HG03575 (cell line): Measurements from ENCODE around the gene ECE2.
"Not testable (repeated sequence)": the region's sequence is repeated elsewhere in the genome, so short reads cannot be mapped to it uniquely, and the experiment has no call there.

Experiments
- ATAC-seq: cut with Tn5 transposase; IDR thresholded peaks from one replicate; pipeline ENCODE4 v1.9.1; 2021; ENCODE audit not compliant: unreplicated experiment, insufficient number of reproducible peaks, low FRiP score; ENCODE audit errors: extremely low read depth

Gene ECE2

GRCh38 chr3:184261270-184261853 lies 14.5 kb upstream of the ECE2 start, which contains the start of gene CAMK2N2:
Gene CAMK2N2, minus strand, starts transcription at chr3:184261553. Its CDS starts 268 bp downstream, at chr3:184261285.
- no peak for ATAC-seq

DNA sequence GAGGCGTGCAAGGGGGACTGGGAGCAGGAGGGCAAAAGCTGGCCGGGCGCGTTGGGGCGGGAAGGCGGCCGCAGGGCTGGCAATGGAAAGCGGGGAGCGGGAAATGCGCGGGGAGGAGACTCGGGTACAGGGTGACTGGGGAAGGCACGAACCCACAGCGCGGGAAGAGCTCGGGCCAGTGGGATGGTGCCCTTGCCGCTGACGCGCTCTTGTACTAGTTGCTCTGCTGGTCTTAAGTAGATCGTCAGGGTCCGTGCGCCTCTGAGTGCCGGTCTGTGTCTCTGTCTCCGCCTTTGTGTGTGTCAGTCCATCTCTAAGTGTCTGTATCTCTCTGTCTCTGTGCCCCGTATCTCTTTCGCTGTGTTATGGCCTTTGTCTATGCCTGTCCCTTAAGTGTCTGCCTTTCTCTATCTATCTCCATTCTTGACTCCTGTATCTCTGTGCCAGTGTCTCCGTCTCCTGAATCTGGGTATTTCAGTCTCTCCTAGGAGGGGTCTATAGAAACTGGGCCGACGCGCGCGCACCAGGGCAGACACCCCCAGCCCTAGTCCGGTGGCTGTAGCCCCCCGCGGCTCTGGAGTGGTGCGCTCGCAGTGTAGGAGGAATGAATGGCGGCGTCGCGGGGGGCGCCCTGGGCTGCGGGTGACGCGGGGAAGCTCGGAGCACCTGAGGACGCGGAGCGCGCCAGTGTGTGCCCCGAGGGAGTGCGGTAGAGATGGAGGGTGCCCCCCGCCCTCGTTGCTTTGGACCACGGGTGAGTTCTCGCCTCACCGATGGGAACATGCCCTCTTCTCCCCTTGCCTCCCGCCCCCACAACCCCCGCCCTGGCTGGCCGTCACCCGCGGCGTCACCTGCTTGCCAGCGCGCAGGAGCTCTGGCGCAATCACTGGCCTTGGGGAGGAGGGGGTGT lies 13.7 kb upstream of the ECE2 start:
- ATAC-seq = no peak

- ATAC-seq = no peak
These were observed 13.1 kb upstream of the ECE2 start for GRCh38 chr3:184262764-184263179.

GRCh38 chr3:184267249-184267648 lies 8.6 kb upstream of the ECE2 start:
- not testable (repeated sequence) for ATAC-seq

- no peak for ATAC-seq
These were observed 3.6 kb upstream of the ECE2 start for GRCh38 chr3:184272269-184272668.

DNA sequence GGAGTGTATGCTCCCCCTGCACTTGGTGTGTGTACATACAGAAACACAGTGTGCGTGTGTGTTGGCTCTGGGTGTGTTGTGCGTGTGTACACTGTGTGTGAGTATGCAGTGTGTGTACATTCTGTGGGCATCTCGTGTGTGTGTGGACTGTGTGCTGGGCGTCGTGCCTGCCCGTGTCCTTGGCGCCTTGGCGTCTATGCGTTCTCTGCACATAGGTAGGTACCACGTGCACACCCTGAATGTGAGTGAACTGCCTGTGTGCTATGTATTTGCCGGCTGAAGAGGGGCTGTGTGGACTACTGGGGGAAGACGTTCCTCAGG lies 481 bp upstream of the ECE2 start:
- ATAC-seq = no peak

GRCh38 chr3:184277366-184277765 lies 1.5 kb downstream of the ECE2 start:
- ATAC-seq = no peak

DNA sequence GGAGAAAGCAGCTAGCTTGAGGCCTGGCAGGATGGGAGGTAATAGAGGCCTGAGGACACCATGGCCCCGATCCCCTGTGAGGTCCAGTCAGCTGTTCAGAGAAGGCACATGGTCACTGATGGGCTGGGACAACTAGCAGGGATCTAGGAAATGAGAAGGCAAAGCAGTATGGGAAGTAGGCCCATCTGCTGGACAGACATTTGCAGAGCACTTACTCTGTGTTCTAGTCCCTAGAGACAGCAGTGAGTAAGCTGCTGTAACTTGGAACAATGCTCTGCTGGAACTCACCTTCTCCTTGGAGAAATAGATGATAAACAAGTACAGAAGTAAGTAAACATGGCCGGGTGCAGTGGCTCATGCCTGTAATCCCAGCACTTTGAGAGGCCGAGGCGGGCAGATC lies 7.1 kb downstream of the ECE2 start:
- no peak for ATAC-seq

- ATAC-seq = no peak
These were observed 7.9 kb downstream of the ECE2 start for GRCh38 chr3:184283681-184284080.

- no peak for ATAC-seq
These were observed 8.9 kb downstream of the ECE2 start for GRCh38 chr3:184284696-184285095.

DNA sequence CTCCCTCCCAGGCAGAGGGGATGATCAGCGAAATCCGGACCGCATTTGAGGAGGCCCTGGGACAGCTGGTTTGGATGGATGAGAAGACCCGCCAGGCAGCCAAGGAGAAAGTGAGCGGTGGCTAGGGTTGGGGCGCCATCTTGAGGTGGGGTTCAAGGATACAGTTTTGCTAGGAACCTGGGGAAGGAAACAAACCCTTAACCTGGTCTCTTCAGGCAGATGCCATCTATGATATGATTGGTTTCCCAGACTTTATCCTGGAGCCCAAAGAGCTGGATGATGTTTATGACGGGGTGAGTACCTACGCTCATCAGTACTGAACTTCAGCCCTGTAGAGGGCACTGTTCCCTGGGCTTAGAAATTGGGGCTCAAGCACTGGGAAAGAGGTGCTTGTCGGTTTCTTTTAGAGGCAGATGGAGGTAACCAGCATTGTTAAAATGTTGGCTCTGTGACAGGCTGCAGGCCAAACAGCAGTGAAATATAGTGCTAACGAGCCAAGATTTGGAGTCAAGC lies 13.7 kb downstream of the ECE2 start:
- ATAC-seq = no peak

GRCh38 chr3:184290331-184290730 lies 14.5 kb downstream of the ECE2 start:
- no peak for ATAC-seq

GRCh38 chr3:184291044-184291737 lies 15.4 kb downstream of the ECE2 start:
- no peak for ATAC-seq

DNA sequence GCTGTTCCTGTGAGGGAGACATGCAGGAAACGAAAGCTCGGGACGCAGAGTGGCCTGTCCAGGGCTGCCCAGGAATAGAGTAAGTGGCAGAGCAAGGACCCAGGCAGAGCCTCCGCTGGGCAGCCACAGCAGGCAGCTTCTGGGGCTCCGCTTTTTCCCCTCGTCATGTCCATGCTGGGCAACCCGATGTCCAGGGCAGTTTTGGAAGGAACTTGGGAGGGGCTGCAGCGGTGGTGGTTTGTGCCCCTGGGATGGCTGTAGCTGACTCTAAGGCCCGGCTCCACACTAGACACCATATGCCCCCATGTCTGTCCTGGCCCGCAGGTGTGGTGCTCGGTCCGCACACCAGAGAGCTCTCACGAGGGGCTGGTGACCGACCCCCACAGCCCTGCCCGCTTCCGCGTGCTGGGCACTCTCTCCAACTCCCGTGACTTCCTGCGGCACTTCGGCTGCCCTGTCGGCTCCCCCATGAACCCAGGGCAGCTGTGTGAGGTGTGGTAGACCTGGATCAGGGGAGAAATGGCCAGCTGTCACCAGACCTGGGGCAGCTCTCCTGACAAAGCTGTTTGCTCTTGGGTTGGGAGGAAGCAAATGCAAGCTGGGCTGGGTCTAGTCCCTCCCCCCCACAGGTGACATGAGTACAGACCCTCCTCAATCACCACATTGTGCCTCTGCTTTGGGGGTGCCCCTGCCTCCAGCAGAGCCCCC lies 16.1 kb downstream of the ECE2 start:
- ATAC-seq = no peak

GRCh38 chr3:184295771-184296170 lies 19.9 kb downstream of the ECE2 start:
- ATAC-seq = no peak

DNA sequence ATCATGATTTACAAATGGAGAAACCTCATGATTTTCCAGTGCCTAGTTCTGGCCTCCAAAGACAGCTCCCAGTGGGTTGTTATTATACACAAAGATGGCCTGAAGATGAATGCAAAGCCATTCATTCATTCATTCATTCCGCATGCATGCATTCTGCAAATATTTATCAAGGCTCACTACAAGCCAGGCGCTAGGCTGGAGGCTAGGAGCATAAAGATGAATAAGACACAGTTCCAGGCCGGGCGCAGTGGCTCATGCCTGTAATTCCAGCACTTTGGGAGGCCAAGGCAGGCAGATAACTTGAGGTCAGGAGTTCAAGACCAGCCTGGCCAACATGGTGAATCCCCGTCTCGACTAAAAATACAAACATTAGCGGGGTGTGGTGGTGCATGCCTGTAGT lies 20.8 kb downstream of the ECE2 start:
- no peak for ATAC-seq

GRCh38 chr3:184298759-184299487 lies 23.1 kb downstream of the ECE2 start, which contains the start of gene PSMD2:
Gene PSMD2, plus strand, starts transcription at chr3:184299241. Its CDS starts 26 bp downstream, at chr3:184299267.
- ATAC-seq = peak; percentile 48
